HepG2 (cell line): ENCODE data around the gene DSG2. TPM values are rescaled to one million over a fixed set of nuclear protein-coding genes. Genes with fewer than 3 reads are reported as not detected.

ENCODE experiments used
- ATAC-seq: fragments of 200-7000 bp; cut with Tn5 transposase; 3 replicates; pipeline ENCODE4 v1.9.1; 2020; ENCODE audit warnings: mild to moderate bottlenecking, moderate library complexity
- BruUV-seq: library from RNA; stranded (reverse); fragments of 400-500 nt; replicated peaks from 2 replicates; lab custom pipeline; 2021; lab: Mats Ljungman, UMichigan
- CTCF ChIA-PET: fragments of 300-600 bp; formaldehyde crosslinking; extraction: SDS; loops from one replicate; lab custom pipeline; 2021; ENCODE audit warnings: low total read pairs, inconsistent platforms, low intra/inter-chr PET ratio; lab: Yijun Ruan, JAX
- POLR2A ChIA-PET: fragments of 350-600 bp; sonication (Branson Sonifier 250); formaldehyde crosslinking; loops from one replicate; lab custom pipeline; 2020; ENCODE audit warnings: antibody characterized with exemption, inconsistent platforms; lab: Yijun Ruan, JAX
- DNase-seq: peaks from one replicate; pipeline ENCODE4 v3.0.0-alpha.2; 2015; ENCODE audit warnings: low spot score
- FAIRE-seq: peaks from 3 replicates; lab custom pipeline; 2011; peaks lifted over from hg19 to GRCh38; lab: Jason Lieb, UNC
- H2AFZ ChIP-seq: one replicate; pipeline ENCODE4 v1.6.1; 2011; ENCODE audit warnings: low read length, inconsistent platforms
- H3K27ac ChIP-seq: fragments of 300-600 bp; 3 replicates; pipeline ENCODE4 v1.8.0; 2011; ENCODE audit warnings: mixed run types, mild to moderate bottlenecking, mixed read lengths, low read length, inconsistent platforms; ENCODE audit not compliant: insufficient read depth; ENCODE audit errors: extremely low read length
- H3K27me3 ChIP-seq, 2 experiments: fragments of 200-600 bp in 1 of 2; 2 replicates in 1 of 2; 3 replicates in 1 of 2; pipeline versions ENCODE4 v1.6.0 to v1.8.0; 2011; ENCODE audit warnings: low read length in 2 of 2, mild to moderate bottlenecking in 2 of 2, moderate library complexity in 2 of 2, inconsistent platforms in 1 of 2; ENCODE audit not compliant: insufficient read depth in 2 of 2, control insufficient read depth in 1 of 2
- H3K36me3 ChIP-seq, 2 experiments: fragments of 200-600 bp in 1 of 2; replicated peaks in 1 of 2; 2 replicates in 1 of 2; 3 replicates in 1 of 2; pipeline versions ENCODE4 v1.5.1 to v1.8.0; 2011; ENCODE audit warnings: low read length in 2 of 2, inconsistent platforms in 1 of 2; ENCODE audit not compliant: insufficient read depth in 2 of 2, control insufficient read depth in 1 of 2
- H3K4me1 ChIP-seq: 2 replicates; pipeline ENCODE4 v1.5.1; 2012; ENCODE audit warnings: low read length, inconsistent platforms; ENCODE audit not compliant: insufficient read depth
- H3K4me2 ChIP-seq: 2 replicates; pipeline ENCODE4 v1.6.0; 2011; ENCODE audit warnings: low read depth, low read length, inconsistent platforms
- H3K4me3 ChIP-seq, 3 experiments: fragments of 200-600 bp in 1 of 3; sonication (generic), shearing (Covaris generic) in 1 of 3; replicated peaks in 1 of 3; 2 replicates each; pipeline ENCODE4 v1.5.1; 2011 to 2016; ENCODE audit warnings: low read length in 3 of 3, inconsistent platforms in 2 of 3, low read depth in 2 of 3, mild to moderate bottlenecking in 2 of 3, control low read depth in 1 of 3, mixed read lengths in 1 of 3; ENCODE audit not compliant: insufficient read depth in 1 of 3
- H3K79me2 ChIP-seq: one replicate; pipeline ENCODE4 v1.6.1; 2011; ENCODE audit warnings: low read length, inconsistent platforms; ENCODE audit not compliant: insufficient read depth
- H3K9ac ChIP-seq: 2 replicates; pipeline ENCODE4 v1.6.0; 2011; ENCODE audit warnings: mild to moderate bottlenecking, low read depth, low read length, inconsistent platforms; ENCODE audit not compliant: insufficient read depth
- H3K9me3 ChIP-seq: 2 replicates; pipeline ENCODE4 v1.5.1; 2012; ENCODE audit warnings: mild to moderate bottlenecking, low read length
- H4K20me1 ChIP-seq: 2 replicates; pipeline ENCODE4 v1.6.0; 2011; ENCODE audit warnings: inconsistent platforms, mild to moderate bottlenecking, low read length, moderate library complexity; ENCODE audit not compliant: insufficient read depth
- NFE2L1 ChIP-seq: sonication (generic); formaldehyde crosslinking; IDR thresholded peaks from 2 replicates; pipeline ENCODE4 v1.4.0; 2020; ENCODE audit warnings: missing genetic modification reagents, mild to moderate bottlenecking, borderline replicate concordance
- RBM39 ChIP-seq: fragments of 200-400 bp; formaldehyde crosslinking; IDR thresholded peaks from one replicate; pipeline ENCODE4 v1.6.1; 2018; ENCODE audit warnings: antibody characterized with exemption, mild to moderate bottlenecking, low read depth, low read length; ENCODE audit not compliant: poor library complexity, severe bottlenecking
- RXRB ChIP-seq: IDR thresholded peaks from 2 replicates; pipeline ENCODE4 v1.6.1; 2016; ENCODE audit warnings: borderline replicate concordance, missing genetic modification reagents, missing compliant biosample characterization
- SRSF1 ChIP-seq: fragments of 200-400 bp; formaldehyde crosslinking; optimal IDR thresholded peaks from 2 replicates; pipeline ENCODE3; 2017; ENCODE audit warnings: mild to moderate bottlenecking, low read depth, low read length, moderate library complexity
- WGBS: methylation state at CpG from one replicate; pipeline ENCODE4 v1.1.6; 2017; ENCODE audit warnings: low lambda C conversion rate; 5-methylcytosine and 5-hydroxymethylcytosine counted together
- in situ Hi-C: cut with HindIII; loops from 2 replicates; pipeline ENCODE4 v1.10.0; 2017; ENCODE audit warnings: low pct_unique_long_range_greater_than_20kb; ENCODE audit not compliant: extremely low pct_ligation_motif_present
- intact Hi-C: fragments of 100-400 bp; cut with micrococcal nuclease; formaldehyde crosslinking; loops from one replicate; pipeline ENCODE4 v1.10.0; 2022; ENCODE audit not compliant: unreplicated experiment
- polyA plus RNA-seq, 8 experiments: library from polyadenylated mRNA; depleted of rRNA in 3 of 8; stranded (reverse) in 7 of 8; unstranded in 1 of 8; fragments of >200 nt; fragmentation: Illumina TruSeq in 4 of 8; extraction: Trizol in 4 of 8; gene quantifications; 2 replicates each; pipeline versions ENCODE4 v1.2.1 to v1.2.3, GENCODE V29; 2011 to 2016; ENCODE audit warnings: low read depth in 4 of 8, missing spikeins in 1 of 8, mixed read lengths in 1 of 8; ENCODE audit not compliant: insufficient read depth in 1 of 8
- total RNA-seq, 5 experiments: library from RNA; depleted of rRNA; stranded (reverse); fragments of >200 nt; fragmentation: Illumina TruSeq; extraction: Trizol; gene quantifications; 2 replicates each; pipeline ENCODE4 v1.2.3, GENCODE V29; 2016; ENCODE audit warnings: low read depth in 1 of 5
- TF ChIP-seq, protein P1 (sequence below): sonication (generic); formaldehyde crosslinking; conservative IDR thresholded peaks from 2 replicates; pipeline ENCODE4 v1.8.0; 2022; ENCODE audit warnings: low read depth, missing genetic modification reagents
- TF ChIP-seq, protein P2 (sequence below): conservative IDR thresholded peaks from 2 replicates; pipeline ENCODE4 v1.6.1; 2018; ENCODE audit warnings: missing genetic modification reagents
- TF ChIP-seq, protein P3 (sequence below): sonication (generic); formaldehyde crosslinking; IDR thresholded peaks from 2 replicates; pipeline ENCODE4 v1.5.0; 2020; ENCODE audit warnings: missing genetic modification reagents

The DSG2 gene
- total and polyA plus RNA-seq, 2 of the 13 experiments (the other 11 are each of a cell fraction or from before 2014, with no cell fraction given) = 23.3 to 66.7 TPM

DNA sequence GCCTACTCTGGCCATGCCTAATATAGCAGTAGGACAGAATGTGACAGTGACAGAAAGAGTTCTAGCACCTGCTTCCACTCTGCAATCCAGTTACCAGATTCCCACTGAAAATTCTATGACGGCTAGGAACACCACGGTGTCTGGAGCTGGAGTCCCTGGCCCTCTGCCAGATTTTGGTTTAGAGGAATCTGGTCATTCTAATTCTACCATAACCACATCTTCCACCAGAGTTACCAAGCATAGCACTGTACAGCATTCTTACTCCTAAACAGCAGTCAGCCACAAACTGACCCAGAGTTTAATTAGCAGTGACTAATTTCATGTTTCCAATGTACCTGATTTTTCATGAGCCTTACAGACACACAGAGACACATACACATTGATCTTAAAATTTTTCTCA, 48.5 kb downstream of the DSG2 start:
- Histone ChIP-seq H3K36me3 (peaks cover 15 to 41% of the 10 kb centered on the region in 2 experiments), H3K27me3 (no peaks in the 10 kb centered on the region), H3K9ac (no peak overlapping the region), H3K4me2 (no peak overlapping the region), H4K20me1 (no peaks in the 10 kb centered on the region), H3K4me1 (peaks cover 11% of the 10 kb centered on the region), H3K4me3 (no peak overlapping the region), H3K79me2 (no peaks in the 10 kb centered on the region), H3K27ac (no peak overlapping the region), H2AFZ (no peak overlapping the region), H3K9me3 (no peaks in the 10 kb centered on the region)
- ChIA-PET CTCF (no interaction called here), POLR2A (no interaction called here)
- no peak for DNase-seq
- in situ Hi-C loops (no loop called here), intact Hi-C loops (no loop called here)
- WGBS = 80% methylated on average over 1 of the region's 2 CpGs
- no TSS peak for BruUV-seq
- no peak for ATAC-seq
- FAIRE-seq = no peak
- TF ChIP-seq SRSF1 (no peak), RBM39 (no peak), NFE2L1 (no peak), RXRB (CRISPR knock-in tag) (no peak)
- TF ChIP-seq, protein P1, sequence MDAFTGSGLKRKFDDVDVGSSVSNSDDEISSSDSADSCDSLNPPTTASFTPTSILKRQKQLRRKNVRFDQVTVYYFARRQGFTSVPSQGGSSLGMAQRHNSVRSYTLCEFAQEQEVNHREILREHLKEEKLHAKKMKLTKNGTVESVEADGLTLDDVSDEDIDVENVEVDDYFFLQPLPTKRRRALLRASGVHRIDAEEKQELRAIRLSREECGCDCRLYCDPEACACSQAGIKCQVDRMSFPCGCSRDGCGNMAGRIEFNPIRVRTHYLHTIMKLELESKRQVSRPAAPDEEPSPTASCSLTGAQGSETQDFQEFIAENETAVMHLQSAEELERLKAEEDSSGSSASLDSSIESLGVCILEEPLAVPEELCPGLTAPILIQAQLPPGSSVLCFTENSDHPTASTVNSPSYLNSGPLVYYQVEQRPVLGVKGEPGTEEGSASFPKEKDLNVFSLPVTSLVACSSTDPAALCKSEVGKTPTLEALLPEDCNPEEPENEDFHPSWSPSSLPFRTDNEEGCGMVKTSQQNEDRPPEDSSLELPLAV (CRISPR knock-in tag) = no peak
- TF ChIP-seq, protein P2, sequence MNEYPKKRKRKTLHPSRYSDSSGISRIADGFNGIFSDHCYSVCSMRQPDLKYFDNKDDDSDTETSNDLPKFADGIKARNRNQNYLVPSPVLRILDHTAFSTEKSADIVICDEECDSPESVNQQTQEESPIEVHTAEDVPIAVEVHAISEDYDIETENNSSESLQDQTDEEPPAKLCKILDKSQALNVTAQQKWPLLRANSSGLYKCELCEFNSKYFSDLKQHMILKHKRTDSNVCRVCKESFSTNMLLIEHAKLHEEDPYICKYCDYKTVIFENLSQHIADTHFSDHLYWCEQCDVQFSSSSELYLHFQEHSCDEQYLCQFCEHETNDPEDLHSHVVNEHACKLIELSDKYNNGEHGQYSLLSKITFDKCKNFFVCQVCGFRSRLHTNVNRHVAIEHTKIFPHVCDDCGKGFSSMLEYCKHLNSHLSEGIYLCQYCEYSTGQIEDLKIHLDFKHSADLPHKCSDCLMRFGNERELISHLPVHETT (CRISPR knock-in tag) = no peak
- TF ChIP-seq, protein P3, sequence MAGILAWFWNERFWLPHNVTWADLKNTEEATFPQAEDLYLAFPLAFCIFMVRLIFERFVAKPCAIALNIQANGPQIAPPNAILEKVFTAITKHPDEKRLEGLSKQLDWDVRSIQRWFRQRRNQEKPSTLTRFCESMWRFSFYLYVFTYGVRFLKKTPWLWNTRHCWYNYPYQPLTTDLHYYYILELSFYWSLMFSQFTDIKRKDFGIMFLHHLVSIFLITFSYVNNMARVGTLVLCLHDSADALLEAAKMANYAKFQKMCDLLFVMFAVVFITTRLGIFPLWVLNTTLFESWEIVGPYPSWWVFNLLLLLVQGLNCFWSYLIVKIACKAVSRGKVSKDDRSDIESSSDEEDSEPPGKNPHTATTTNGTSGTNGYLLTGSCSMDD (CRISPR knock-in tag) = no peak
